SK-N-SH treated with all-trans-retinoic acid at 6 μM for 48 hours (cell line): ENCODE measurements around the gene ETNPPL.

ENCODE experiments used
- ATAC-seq: fragments of 200-7000 bp; cut with Tn5 transposase; 3 replicates; pipeline ENCODE4 v1.9.1; 2020; ENCODE audit warnings: mild to moderate bottlenecking, moderate library complexity
- ARNTL ChIP-seq: fragments of 450-650 bp; formaldehyde crosslinking; IDR thresholded peaks from 2 replicates; pipeline ENCODE4 v1.5.0; 2020; ENCODE audit warnings: low read depth, mild to moderate bottlenecking, moderate library complexity, borderline replicate concordance
- BACH2 ChIP-seq: fragments of 250-450 bp; sonication (Bioruptor Pico); IDR thresholded peaks from 2 replicates; pipeline ENCODE4 v1.9.0; 2021; ENCODE audit warnings: mild to moderate bottlenecking, borderline replicate concordance
- CREB5 ChIP-seq: fragments of 250-450 bp; sonication (Bioruptor Pico); IDR thresholded peaks from 2 replicates; pipeline ENCODE4 v1.5.1; 2020; ENCODE audit warnings: low read depth, mild to moderate bottlenecking, moderate library complexity
- ESRRG ChIP-seq: fragments of 250-450 bp; sonication (Bioruptor Pico); IDR thresholded peaks from 2 replicates; pipeline ENCODE4 v1.6.1; 2021; ENCODE audit warnings: mild to moderate bottlenecking
- GLIS3 ChIP-seq: fragments of 250-450 bp; sonication (Bioruptor Pico); IDR thresholded peaks from 2 replicates; pipeline ENCODE4 v1.5.0; 2020; ENCODE audit warnings: mild to moderate bottlenecking, moderate library complexity
- ISL1 ChIP-seq: fragments of 250-450 bp; sonication (Bioruptor Pico); IDR thresholded peaks from 2 replicates; pipeline ENCODE4 v2.1.2; 2022; ENCODE audit warnings: mild to moderate bottlenecking, moderate library complexity
- OSR1 ChIP-seq: fragments of 250-450 bp; sonication (Bioruptor Pico); IDR thresholded peaks from 2 replicates; pipeline ENCODE4 v1.8.0; 2022; ENCODE audit warnings: moderate library complexity, mild to moderate bottlenecking, inconsistent platforms
- PPARA ChIP-seq: fragments of 250-450 bp; sonication (Bioruptor Pico); IDR thresholded peaks from 2 replicates; pipeline ENCODE4 v1.5.0; 2020; ENCODE audit warnings: mild to moderate bottlenecking, borderline replicate concordance
- RARB ChIP-seq: fragments of 250-450 bp; sonication (Bioruptor Pico); IDR thresholded peaks from 2 replicates; pipeline ENCODE4 v1.8.0; 2021; ENCODE audit warnings: mild to moderate bottlenecking, moderate library complexity
- SNAI2 ChIP-seq: fragments of 250-450 bp; sonication (Bioruptor Pico); IDR thresholded peaks from 2 replicates; pipeline ENCODE4 v1.5.0; 2020; ENCODE audit warnings: mild to moderate bottlenecking, moderate library complexity
- TCF4 ChIP-seq: fragments of 250-450 bp; sonication (Bioruptor Pico); IDR thresholded peaks from 2 replicates; pipeline ENCODE4 v1.8.0; 2021; ENCODE audit warnings: mild to moderate bottlenecking, moderate library complexity, borderline replicate concordance
- TOX ChIP-seq: fragments of 250-450 bp; sonication (Bioruptor Pico); IDR thresholded peaks from 2 replicates; pipeline ENCODE4 v1.8.0; 2021; ENCODE audit warnings: mild to moderate bottlenecking, moderate library complexity, borderline replicate concordance
- ZC3H10 ChIP-seq: fragments of 250-450 bp; sonication (Bioruptor Pico); IDR thresholded peaks from 2 replicates; pipeline ENCODE4 v1.5.1; 2021; ENCODE audit warnings: mild to moderate bottlenecking, moderate library complexity
- ZFP3 ChIP-seq: fragments of 250-450 bp; sonication (Bioruptor Pico); IDR thresholded peaks from 2 replicates; pipeline ENCODE4 v1.5.0; 2020; ENCODE audit warnings: mild to moderate bottlenecking, moderate library complexity
- ZFP30 ChIP-seq: fragments of 450-650 bp; formaldehyde crosslinking; IDR thresholded peaks from 2 replicates; pipeline ENCODE4 v1.5.0; 2022; ENCODE audit warnings: mild to moderate bottlenecking, moderate library complexity
- ZNF565 ChIP-seq: fragments of 450-650 bp; formaldehyde crosslinking; conservative IDR thresholded peaks from 2 replicates; pipeline ENCODE4 v1.5.0; 2020; ENCODE audit warnings: low read depth, mild to moderate bottlenecking, moderate library complexity
- ZNF70 ChIP-seq: fragments of 450-650 bp; formaldehyde crosslinking; IDR thresholded peaks from 2 replicates; pipeline ENCODE4 v1.5.0; 2020; ENCODE audit warnings: mild to moderate bottlenecking, moderate library complexity
- ZNF8 ChIP-seq: fragments of 450-650 bp; formaldehyde crosslinking; IDR thresholded peaks from 2 replicates; pipeline ENCODE4 v1.5.0; 2020; ENCODE audit warnings: mild to moderate bottlenecking, moderate library complexity
- TF ChIP-seq, protein P1 (sequence below): fragments of 250-450 bp; sonication (Bioruptor Pico); IDR thresholded peaks from 2 replicates; pipeline ENCODE4 v1.8.0; 2021; ENCODE audit warnings: low read depth, mild to moderate bottlenecking, moderate library complexity, borderline replicate concordance
- TF ChIP-seq, protein P2 (sequence below): fragments of 250-450 bp; sonication (Bioruptor Pico); IDR thresholded peaks from 2 replicates; pipeline ENCODE4 v1.8.0; 2020; ENCODE audit warnings: mild to moderate bottlenecking, moderate library complexity, borderline replicate concordance
- TF ChIP-seq, protein P3 (sequence below): fragments of 250-450 bp; sonication (Bioruptor Pico); IDR thresholded peaks from 2 replicates; pipeline ENCODE4 v1.5.1; 2021; ENCODE audit warnings: mild to moderate bottlenecking, moderate library complexity
- TF ChIP-seq, protein P4 (sequence below): fragments of 250-450 bp; sonication (Bioruptor Pico); IDR thresholded peaks from 2 replicates; pipeline ENCODE4 v1.5.0; 2020; ENCODE audit warnings: mild to moderate bottlenecking, moderate library complexity

ETNPPL gene

GRCh38 chr4:108709234-108709633 is 53.6 kb downstream of the ETNPPL start:
- no peak for ATAC-seq
- TF ChIP-seq TCF4 (no peak), SNAI2 (no peak), GLIS3 (CRISPR knock-in tag) (no peak), ISL1 (CRISPR knock-in tag) (no peak)
- TF ChIP-seq, all 23 proteins: peak for 0

- TF ChIP-seq, protein P1, sequence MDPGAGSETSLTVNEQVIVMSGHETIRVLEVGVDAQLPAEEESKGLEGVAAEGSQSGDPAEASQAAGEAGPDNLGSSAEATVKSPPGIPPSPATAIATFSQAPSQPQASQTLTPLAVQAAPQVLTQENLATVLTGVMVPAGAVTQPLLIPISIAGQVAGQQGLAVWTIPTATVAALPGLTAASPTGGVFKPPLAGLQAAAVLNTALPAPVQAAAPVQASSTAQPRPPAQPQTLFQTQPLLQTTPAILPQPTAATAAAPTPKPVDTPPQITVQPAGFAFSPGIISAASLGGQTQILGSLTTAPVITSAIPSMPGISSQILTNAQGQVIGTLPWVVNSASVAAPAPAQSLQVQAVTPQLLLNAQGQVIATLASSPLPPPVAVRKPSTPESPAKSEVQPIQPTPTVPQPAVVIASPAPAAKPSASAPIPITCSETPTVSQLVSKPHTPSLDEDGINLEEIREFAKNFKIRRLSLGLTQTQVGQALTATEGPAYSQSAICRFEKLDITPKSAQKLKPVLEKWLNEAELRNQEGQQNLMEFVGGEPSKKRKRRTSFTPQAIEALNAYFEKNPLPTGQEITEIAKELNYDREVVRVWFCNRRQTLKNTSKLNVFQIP (CRISPR knock-in tag): no peak
- TF ChIP-seq ZFP30 (CRISPR knock-in tag) (no peak), ESRRG (CRISPR knock-in tag) (no peak), TOX (CRISPR knock-in tag) (no peak), PPARA (no peak), ARNTL (no peak), OSR1 (CRISPR knock-in tag) (no peak), SNAI2 (no peak)
- TF ChIP-seq, protein P2, sequence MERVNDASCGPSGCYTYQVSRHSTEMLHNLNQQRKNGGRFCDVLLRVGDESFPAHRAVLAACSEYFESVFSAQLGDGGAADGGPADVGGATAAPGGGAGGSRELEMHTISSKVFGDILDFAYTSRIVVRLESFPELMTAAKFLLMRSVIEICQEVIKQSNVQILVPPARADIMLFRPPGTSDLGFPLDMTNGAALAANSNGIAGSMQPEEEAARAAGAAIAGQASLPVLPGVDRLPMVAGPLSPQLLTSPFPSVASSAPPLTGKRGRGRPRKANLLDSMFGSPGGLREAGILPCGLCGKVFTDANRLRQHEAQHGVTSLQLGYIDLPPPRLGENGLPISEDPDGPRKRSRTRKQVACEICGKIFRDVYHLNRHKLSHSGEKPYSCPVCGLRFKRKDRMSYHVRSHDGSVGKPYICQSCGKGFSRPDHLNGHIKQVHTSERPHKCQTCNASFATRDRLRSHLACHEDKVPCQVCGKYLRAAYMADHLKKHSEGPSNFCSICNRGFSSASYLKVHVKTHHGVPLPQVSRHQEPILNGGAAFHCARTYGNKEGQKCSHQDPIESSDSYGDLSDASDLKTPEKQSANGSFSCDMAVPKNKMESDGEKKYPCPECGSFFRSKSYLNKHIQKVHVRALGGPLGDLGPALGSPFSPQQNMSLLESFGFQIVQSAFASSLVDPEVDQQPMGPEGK (CRISPR knock-in tag): no peak
- TF ChIP-seq, protein P3, sequence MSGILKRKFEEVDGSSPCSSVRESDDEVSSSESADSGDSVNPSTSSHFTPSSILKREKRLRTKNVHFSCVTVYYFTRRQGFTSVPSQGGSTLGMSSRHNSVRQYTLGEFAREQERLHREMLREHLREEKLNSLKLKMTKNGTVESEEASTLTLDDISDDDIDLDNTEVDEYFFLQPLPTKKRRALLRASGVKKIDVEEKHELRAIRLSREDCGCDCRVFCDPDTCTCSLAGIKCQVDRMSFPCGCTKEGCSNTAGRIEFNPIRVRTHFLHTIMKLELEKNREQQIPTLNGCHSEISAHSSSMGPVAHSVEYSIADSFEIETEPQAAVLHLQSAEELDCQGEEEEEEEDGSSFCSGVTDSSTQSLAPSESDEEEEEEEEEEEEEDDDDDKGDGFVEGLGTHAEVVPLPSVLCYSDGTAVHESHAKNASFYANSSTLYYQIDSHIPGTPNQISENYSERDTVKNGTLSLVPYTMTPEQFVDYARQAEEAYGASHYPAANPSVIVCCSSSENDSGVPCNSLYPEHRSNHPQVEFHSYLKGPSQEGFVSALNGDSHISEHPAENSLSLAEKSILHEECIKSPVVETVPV (CRISPR knock-in tag): no peak
- ATAC-seq: peak; percentile 27; the same call in 1 of the 3 replicates
These were observed 56.6 kb downstream of the ETNPPL start for GRCh38 chr4:108706289-108706688.

- TF ChIP-seq, protein P4, sequence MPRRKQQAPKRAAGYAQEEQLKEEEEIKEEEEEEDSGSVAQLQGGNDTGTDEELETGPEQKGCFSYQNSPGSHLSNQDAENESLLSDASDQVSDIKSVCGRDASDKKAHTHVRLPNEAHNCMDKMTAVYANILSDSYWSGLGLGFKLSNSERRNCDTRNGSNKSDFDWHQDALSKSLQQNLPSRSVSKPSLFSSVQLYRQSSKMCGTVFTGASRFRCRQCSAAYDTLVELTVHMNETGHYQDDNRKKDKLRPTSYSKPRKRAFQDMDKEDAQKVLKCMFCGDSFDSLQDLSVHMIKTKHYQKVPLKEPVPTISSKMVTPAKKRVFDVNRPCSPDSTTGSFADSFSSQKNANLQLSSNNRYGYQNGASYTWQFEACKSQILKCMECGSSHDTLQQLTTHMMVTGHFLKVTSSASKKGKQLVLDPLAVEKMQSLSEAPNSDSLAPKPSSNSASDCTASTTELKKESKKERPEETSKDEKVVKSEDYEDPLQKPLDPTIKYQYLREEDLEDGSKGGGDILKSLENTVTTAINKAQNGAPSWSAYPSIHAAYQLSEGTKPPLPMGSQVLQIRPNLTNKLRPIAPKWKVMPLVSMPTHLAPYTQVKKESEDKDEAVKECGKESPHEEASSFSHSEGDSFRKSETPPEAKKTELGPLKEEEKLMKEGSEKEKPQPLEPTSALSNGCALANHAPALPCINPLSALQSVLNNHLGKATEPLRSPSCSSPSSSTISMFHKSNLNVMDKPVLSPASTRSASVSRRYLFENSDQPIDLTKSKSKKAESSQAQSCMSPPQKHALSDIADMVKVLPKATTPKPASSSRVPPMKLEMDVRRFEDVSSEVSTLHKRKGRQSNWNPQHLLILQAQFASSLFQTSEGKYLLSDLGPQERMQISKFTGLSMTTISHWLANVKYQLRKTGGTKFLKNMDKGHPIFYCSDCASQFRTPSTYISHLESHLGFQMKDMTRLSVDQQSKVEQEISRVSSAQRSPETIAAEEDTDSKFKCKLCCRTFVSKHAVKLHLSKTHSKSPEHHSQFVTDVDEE (CRISPR knock-in tag): no peak
- TF ChIP-seq, protein P1 (CRISPR knock-in tag): no peak
- TF ChIP-seq ZC3H10 (CRISPR knock-in tag) (no peak), TCF4 (no peak), ZFP30 (CRISPR knock-in tag) (no peak), BACH2 (CRISPR knock-in tag) (no peak), GLIS3 (CRISPR knock-in tag) (no peak), CREB5 (CRISPR knock-in tag) (no peak), ESRRG (CRISPR knock-in tag) (no peak), ZNF70 (CRISPR knock-in tag) (no peak), SNAI2 (no peak), ZNF8 (no peak), RARB (CRISPR knock-in tag) (no peak), ZFP3 (CRISPR knock-in tag) (no peak), OSR1 (CRISPR knock-in tag) (no peak), PPARA (no peak), ISL1 (CRISPR knock-in tag) (no peak), ZNF565 (CRISPR knock-in tag) (no peak)
- TF ChIP-seq, protein P2 (CRISPR knock-in tag): no peak
- TF ChIP-seq, all 23 proteins: peak for 0
- ATAC-seq: no peak
These were observed 58.9 kb downstream of the ETNPPL start for GRCh38 chr4:108703966-108704365.
